ENCODE measurements around the gene CCDC184.
A peak's percentile ranks its signal among the peaks of the same experiment; 100 is the strongest.

CCDC184 gene

GRCh38 chr12:48187916-48188695 lies 4.7 kb downstream of the CCDC184 start:
- TF ChIP-seq POLR2A (IDR thresholded peaks at IDR 0.05; ENCODE audit: low read length) (no peak), GATA1 (IDR thresholded peaks at IDR 0.05; ENCODE audit: low read depth, low read length) (no peak)
- DNase-seq: no peak

GRCh38 chr12:48189331-48190125 lies 6.1 kb downstream of the CCDC184 start:
- peak; percentile 71 to 87 for DNase-seq
- no peak for TF ChIP-seq GATA1 (IDR thresholded peaks at IDR 0.05; ENCODE audit: low read depth, low read length)
- TF ChIP-seq POLR2A (IDR thresholded peaks at IDR 0.05; ENCODE audit: low read length): no peak

GRCh38 chr12:48191096-48191495 lies 7.7 kb downstream of the CCDC184 start:
- TF ChIP-seq GATA1 (IDR thresholded peaks at IDR 0.05; ENCODE audit: low read depth, low read length): no peak
- no peak for DNase-seq

GRCh38 chr12:48192861-48193260 lies 9.4 kb downstream of the CCDC184 start:
- TF ChIP-seq POLR2A (IDR thresholded peaks at IDR 0.05; ENCODE audit: low read length) (no peak), GATA1 (IDR thresholded peaks at IDR 0.05; ENCODE audit: low read depth, low read length) (no peak)
- DNase-seq: no peak

- TF ChIP-seq POLR2A (IDR thresholded peaks at IDR 0.05; ENCODE audit: low read length) (no peak), GATA1 (IDR thresholded peaks at IDR 0.05; ENCODE audit: low read depth, low read length) (no peak)
- DNase-seq: no peak
Observed at GRCh38 chr12:48193623-48194022, 10.2 kb downstream of the CCDC184 start.

- TF ChIP-seq POLR2A (IDR thresholded peaks at IDR 0.05; ENCODE audit: low read length) (no peak), GATA1 (IDR thresholded peaks at IDR 0.05; ENCODE audit: low read depth, low read length) (no peak)
- DNase-seq: no peak
Observed at GRCh38 chr12:48194799-48195201, 11.4 kb downstream of the CCDC184 start.

- peak; percentile 31 to 50 for DNase-seq
- TF ChIP-seq GATA1 (IDR thresholded peaks at IDR 0.05; ENCODE audit: low read depth, low read length) (no peak), POLR2A (IDR thresholded peaks at IDR 0.05; ENCODE audit: low read length) (no peak)
Observed at GRCh38 chr12:48197549-48197970, 14.1 kb downstream of the CCDC184 start.

- DNase-seq: peak; percentile 94 to 95
- TF ChIP-seq POLR2A (IDR thresholded peaks at IDR 0.05; ENCODE audit: low read length) (peak; percentile 97), GATA1 (IDR thresholded peaks at IDR 0.05; ENCODE audit: low read depth, low read length) (no peak)
Observed at GRCh38 chr12:48197971-48198671, 14.7 kb downstream of the CCDC184 start.

GRCh38 chr12:48198672-48198971 lies 15.2 kb downstream of the CCDC184 start:
- DNase-seq: peak in 1 of 2 experiments; percentile 67
- TF ChIP-seq POLR2A (IDR thresholded peaks at IDR 0.05; ENCODE audit: low read length) (no peak), GATA1 (IDR thresholded peaks at IDR 0.05; ENCODE audit: low read depth, low read length) (no peak)

GRCh38 chr12:48198985-48199384 lies 15.5 kb downstream of the CCDC184 start:
- DNase-seq: no peak
- TF ChIP-seq GATA1 (IDR thresholded peaks at IDR 0.05; ENCODE audit: low read depth, low read length): no peak
- no peak for TF ChIP-seq POLR2A (IDR thresholded peaks at IDR 0.05; ENCODE audit: low read length)

GRCh38 chr12:48199774-48200221 lies 16.4 kb downstream of the CCDC184 start:
- no peak for DNase-seq
- TF ChIP-seq GATA1 (IDR thresholded peaks at IDR 0.05; ENCODE audit: low read depth, low read length) (no peak), POLR2A (IDR thresholded peaks at IDR 0.05; ENCODE audit: low read length) (no peak)

- no peak for DNase-seq
- no peak for TF ChIP-seq POLR2A (IDR thresholded peaks at IDR 0.05; ENCODE audit: low read length)
- no peak for TF ChIP-seq GATA1 (IDR thresholded peaks at IDR 0.05; ENCODE audit: low read depth, low read length)
Observed at GRCh38 chr12:48201091-48201490, 17.6 kb downstream of the CCDC184 start.

- TF ChIP-seq POLR2A (IDR thresholded peaks at IDR 0.05; ENCODE audit: low read length) (no peak), GATA1 (IDR thresholded peaks at IDR 0.05; ENCODE audit: low read depth, low read length) (no peak)
- no peak for DNase-seq
Observed at GRCh38 chr12:48201516-48201915, 18.1 kb downstream of the CCDC184 start.

- TF ChIP-seq POLR2A (IDR thresholded peaks at IDR 0.05; ENCODE audit: low read length) (peak; percentile 8), GATA1 (IDR thresholded peaks at IDR 0.05; ENCODE audit: low read depth, low read length) (no peak)
- no peak for DNase-seq
Observed at GRCh38 chr12:48202766-48203165, 19.3 kb downstream of the CCDC184 start.
